Ascending aorta (tissue), 2 donors: Measurements from ENCODE around the gene SGSH. TPM values are rescaled to one million over a fixed set of nuclear protein-coding genes. Genes with fewer than 3 reads are reported as not detected.

Experiments
- DNase-seq, 2 donors: peaks; one replicate each; pipeline ENCODE4 v3.0.0-alpha.2; 2019; ENCODE audit warnings: low spot score in 2 of 2
- H3K27ac ChIP-seq, 2 donors: fragments of 200-600 bp; sonication (generic); one replicate each; pipeline ENCODE4 v1.5.1; 2016 to 2017; ENCODE audit warnings: mild to moderate bottlenecking in 1 of 2
- H3K27me3 ChIP-seq: fragments of 200-600 bp; sonication (generic); one replicate; pipeline ENCODE4 v1.5.1; 2017
- H3K36me3 ChIP-seq, 2 donors: fragments of 200-600 bp; sonication (generic); one replicate each; pipeline ENCODE4 v1.5.1; 2016
- H3K4me1 ChIP-seq, 2 donors: fragments of 200-600 bp; sonication (generic); one replicate each; pipeline ENCODE4 v1.5.1; 2016 to 2017; ENCODE audit warnings: mild to moderate bottlenecking in 1 of 2
- H3K4me3 ChIP-seq, 2 donors: fragments of 200-600 bp; sonication (generic); one replicate each; pipeline ENCODE4 v1.5.1; 2016 to 2017; ENCODE audit warnings: mild to moderate bottlenecking in 1 of 2
- H3K9me3 ChIP-seq, 2 donors: fragments of 200-600 bp; sonication (generic); one replicate each; pipeline ENCODE4 v1.5.1; 2016
- CTCF ChIP-seq, 3 experiments: fragments of 200-600 bp in 2 of 3; fragments of 450-650 bp in 1 of 3; sonication (generic) in 2 of 3; IDR thresholded peaks; one replicate each; pipeline ENCODE4 v1.5.1; 2016 to 2019; ENCODE audit warnings: antibody characterized with exemption in 3 of 3, mild to moderate bottlenecking in 1 of 3, moderate library complexity in 1 of 3
- intact Hi-C: fragments of 100-400 bp; cut with DNase I; formaldehyde crosslinking; loops from one replicate; pipeline ENCODE4 v1.15.1; 2023
- total RNA-seq: library from RNA; depleted of rRNA; stranded (reverse); fragments of >200 nt; gene quantifications from one replicate; pipeline ENCODE4 v1.1.0, GENCODE V29; 2016

SGSH gene
- total RNA-seq, 1 donor from 2014 or later = 50.9 TPM

DNA sequence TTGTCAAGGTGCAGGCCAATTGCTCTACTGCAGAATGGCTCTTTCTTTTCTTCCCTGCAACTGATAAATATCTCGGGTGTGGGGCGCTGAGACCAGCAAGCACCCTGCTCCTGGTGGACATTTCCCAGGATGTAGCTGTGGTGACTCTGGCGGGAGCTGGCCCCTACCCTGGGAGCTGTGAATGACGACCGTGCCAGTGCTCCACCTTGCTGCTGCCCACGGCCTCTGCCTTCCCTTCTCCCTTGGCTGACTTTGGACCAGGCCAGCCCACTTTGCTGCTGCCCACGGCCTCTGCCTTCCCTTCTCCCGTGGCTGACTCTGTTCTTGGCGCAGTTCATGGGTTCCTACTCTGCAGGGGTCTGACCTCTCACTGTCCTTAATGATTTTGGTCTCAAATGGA, 34.2 kb downstream of the SGSH start:
- no peaks in the 10 kb centered on the region for H3K27me3 ChIP-seq
- intact Hi-C loops = no loop called here
- no peak for TF ChIP-seq CTCF (IDR thresholded peaks at IDR 0.05)
- H3K9me3 ChIP-seq = no peaks in the 10 kb centered on the region
- no peak for DNase-seq
- H3K36me3 ChIP-seq = no peaks in the 10 kb centered on the region
- H3K4me1 ChIP-seq = no peaks in the 10 kb centered on the region
- H3K4me3 ChIP-seq = no peak overlapping the region
- H3K27ac ChIP-seq = no peak overlapping the region

GRCh38 chr17:80184423-80184714, 35.8 kb downstream of the SGSH start:
- TF ChIP-seq CTCF (IDR thresholded peaks at IDR 0.05) = no peak
- intact Hi-C loops = no loop called here
- no peaks in the 10 kb centered on the region for H3K9me3 ChIP-seq
- no peak for DNase-seq
- no peaks in the 10 kb centered on the region for H3K36me3 ChIP-seq
- no peaks in the 10 kb centered on the region for H3K27me3 ChIP-seq
- no peak overlapping the region for H3K27ac ChIP-seq
- no peak overlapping the region for H3K4me3 ChIP-seq
- H3K4me1 ChIP-seq = no peaks in the 10 kb centered on the region

DNA sequence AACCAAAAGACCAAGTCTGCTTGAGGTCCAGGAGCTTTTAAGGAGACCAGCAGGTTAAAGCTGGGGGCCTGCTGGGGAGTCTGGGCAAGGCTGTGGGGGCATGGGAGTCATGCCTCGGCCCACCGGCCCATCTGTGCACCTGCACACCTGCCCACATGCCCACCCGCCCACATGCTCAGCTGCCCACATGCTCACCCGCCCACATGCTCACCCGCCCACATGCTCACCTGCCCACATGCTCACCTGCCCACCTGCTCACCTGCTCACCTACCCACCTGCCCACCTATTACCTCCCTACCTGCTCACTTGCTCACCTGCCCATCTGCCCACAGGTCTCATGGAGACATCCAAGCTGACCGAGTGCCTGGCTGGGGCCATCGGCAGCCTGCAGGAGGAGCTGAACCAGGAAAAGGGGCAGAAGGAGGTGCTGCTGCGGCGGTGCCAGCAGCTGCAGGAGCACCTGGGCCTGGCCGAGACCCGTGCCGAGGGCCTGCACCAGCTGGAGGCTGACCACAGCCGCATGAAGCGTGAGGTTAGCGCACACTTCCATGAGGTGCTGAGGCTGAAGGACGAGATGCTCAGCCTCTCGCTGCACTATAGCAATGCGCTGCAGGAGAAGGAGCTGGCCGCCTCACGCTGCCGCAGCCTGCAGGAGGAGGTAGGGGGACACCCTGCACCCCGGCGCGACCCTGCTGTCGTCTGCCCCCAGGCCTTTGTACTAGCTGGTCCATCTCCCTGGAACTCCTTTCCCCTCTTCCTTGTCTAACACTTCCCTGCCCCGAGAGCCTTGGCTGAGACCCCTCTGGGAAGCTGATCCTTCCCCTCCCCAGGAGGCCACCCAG, 36.3 kb downstream of the SGSH start:
- H3K36me3 ChIP-seq = no peaks in the 10 kb centered on the region
- no peaks in the 10 kb centered on the region for H3K27me3 ChIP-seq
- no peak overlapping the region for H3K27ac ChIP-seq
- H3K4me3 ChIP-seq = no peak overlapping the region
- H3K9me3 ChIP-seq = no peaks in the 10 kb centered on the region
- no peak for DNase-seq
- no peak for TF ChIP-seq CTCF (IDR thresholded peaks at IDR 0.05)
- H3K4me1 ChIP-seq = no peaks in the 10 kb centered on the region
- intact Hi-C loops = no loop called here

DNA sequence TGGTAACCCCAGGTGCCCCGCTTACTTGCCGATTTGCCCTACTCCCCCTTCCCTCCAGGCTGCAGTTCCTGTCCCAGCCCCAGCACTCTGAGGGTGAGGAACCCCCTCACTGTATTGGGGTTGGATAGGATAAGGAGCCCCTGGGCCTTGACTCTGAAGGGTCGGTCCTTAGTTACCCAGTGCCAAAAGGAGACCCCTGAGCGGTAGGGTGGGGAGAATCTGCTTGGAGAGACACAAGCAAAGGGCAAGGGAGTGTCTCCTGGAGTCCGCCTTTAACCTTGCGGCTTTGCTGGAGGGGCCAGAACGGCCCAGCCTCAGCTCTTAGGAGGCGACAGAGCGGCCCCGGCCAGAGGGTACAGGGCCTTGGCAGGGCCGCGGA, 37.3 kb downstream of the SGSH start:
- no peak for TF ChIP-seq CTCF (IDR thresholded peaks at IDR 0.05)
- intact Hi-C loops = no loop called here
- H3K27ac ChIP-seq = no peak overlapping the region
- H3K4me3 ChIP-seq = no peak overlapping the region
- no peaks in the 10 kb centered on the region for H3K27me3 ChIP-seq
- no peaks in the 10 kb centered on the region for H3K36me3 ChIP-seq
- no peaks in the 10 kb centered on the region for H3K9me3 ChIP-seq
- DNase-seq = no peak
- no peaks in the 10 kb centered on the region for H3K4me1 ChIP-seq

DNA sequence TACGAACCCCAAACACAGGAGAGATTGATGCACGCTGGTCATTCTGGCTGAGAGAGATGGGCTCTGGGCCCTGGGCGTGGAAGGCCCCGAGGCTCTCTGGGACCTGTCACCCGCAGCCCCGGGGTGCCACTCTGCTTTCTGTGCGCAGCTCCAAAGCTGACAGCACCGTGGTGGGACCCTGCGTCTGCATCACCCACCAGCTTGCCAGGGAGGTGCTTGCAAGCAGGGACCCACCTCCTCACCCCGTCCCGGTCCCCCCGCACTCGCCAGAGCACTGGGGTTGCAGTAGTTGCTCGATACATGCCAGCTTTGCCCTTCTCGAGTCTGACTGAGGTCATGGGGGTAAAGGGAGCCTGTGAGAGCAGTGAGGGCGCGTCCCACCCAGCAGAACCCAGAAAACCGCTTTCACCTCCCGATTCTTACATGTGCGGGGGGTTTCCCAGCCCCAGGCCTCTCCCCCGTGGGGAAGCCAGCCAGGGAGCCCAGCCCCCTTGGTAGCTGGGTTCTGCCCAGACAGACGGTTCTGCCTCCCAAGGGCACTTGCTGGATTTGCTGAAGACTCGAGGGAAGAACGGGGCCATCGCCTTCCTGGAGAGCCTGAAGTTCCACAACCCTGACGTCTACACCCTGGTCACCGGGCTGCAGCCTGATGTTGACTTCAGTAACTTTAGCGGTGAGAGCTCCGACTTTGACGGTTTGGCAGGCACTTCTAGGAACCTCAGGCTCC, 37.9 kb downstream of the SGSH start:
- no peaks in the 10 kb centered on the region for H3K36me3 ChIP-seq
- no peak overlapping the region for H3K27ac ChIP-seq
- no peak overlapping the region for H3K4me3 ChIP-seq
- no peaks in the 10 kb centered on the region for H3K4me1 ChIP-seq
- intact Hi-C loops = no loop called here
- no peak for DNase-seq
- no peak for TF ChIP-seq CTCF (IDR thresholded peaks at IDR 0.05)
- no peaks in the 10 kb centered on the region for H3K27me3 ChIP-seq
- no peaks in the 10 kb centered on the region for H3K9me3 ChIP-seq
